Activated CD4-positive, alpha-beta memory T cell treated with anti-CD3 and anti-CD28 coated beads, Interleukin-2, amount 10 ng/mL, durations not matched to agents 7 days and 5 days (primary cell): ENCODE results near the gene APBA2. TPM values are rescaled to one million over a fixed set of nuclear protein-coding genes. Genes with fewer than 3 reads are reported as not detected.
A peak's percentile ranks its signal among the peaks of the same experiment; 100 is the strongest.

Experiments used
- CTCF ChIA-PET: fragments of 350-600 bp; sonication (Branson Sonifier 250); formaldehyde crosslinking; loops from one replicate; lab custom pipeline; 2021; ENCODE audit warnings: antibody characterized with exemption, inconsistent platforms; lab: Charles Lee
- POLR2A ChIA-PET: fragments of 350-600 bp; sonication (Branson Sonifier 250); formaldehyde crosslinking; loops from one replicate; lab custom pipeline; 2021; ENCODE audit warnings: antibody characterized with exemption; lab: Charles Lee
- DNase-seq: peaks from one replicate; pipeline ENCODE4 v3.0.0-alpha.2; 2020
- H3K27ac Mint-ChIP-seq: one replicate; pipeline ENCODE4 v1.8.0; 2021; ENCODE audit warnings: mild to moderate bottlenecking, mixed read lengths
- H3K27me3 Mint-ChIP-seq: one replicate; pipeline ENCODE4 v1.8.0; 2021; ENCODE audit warnings: mixed read lengths
- H3K36me3 Mint-ChIP-seq: one replicate; pipeline ENCODE4 v1.8.0; 2021; ENCODE audit warnings: low read depth, mixed read lengths
- H3K4me1 Mint-ChIP-seq: one replicate; pipeline ENCODE4 v1.8.0; 2021; ENCODE audit warnings: mixed read lengths
- H3K4me3 Mint-ChIP-seq: one replicate; pipeline ENCODE4 v1.8.0; 2021; ENCODE audit warnings: mild to moderate bottlenecking, mixed read lengths
- H3K9me3 Mint-ChIP-seq: one replicate; pipeline ENCODE4 v1.8.0; 2021; ENCODE audit warnings: mixed read lengths
- total RNA-seq, 2 experiments: library from RNA; stranded (reverse); gene quantifications; one replicate each; pipeline ENCODE4 v1.2.3, GENCODE V29; 2021

APBA2 gene
- total RNA-seq, 2 experiments from 2014 or later: 0.81 to 0.93 TPM

DNA sequence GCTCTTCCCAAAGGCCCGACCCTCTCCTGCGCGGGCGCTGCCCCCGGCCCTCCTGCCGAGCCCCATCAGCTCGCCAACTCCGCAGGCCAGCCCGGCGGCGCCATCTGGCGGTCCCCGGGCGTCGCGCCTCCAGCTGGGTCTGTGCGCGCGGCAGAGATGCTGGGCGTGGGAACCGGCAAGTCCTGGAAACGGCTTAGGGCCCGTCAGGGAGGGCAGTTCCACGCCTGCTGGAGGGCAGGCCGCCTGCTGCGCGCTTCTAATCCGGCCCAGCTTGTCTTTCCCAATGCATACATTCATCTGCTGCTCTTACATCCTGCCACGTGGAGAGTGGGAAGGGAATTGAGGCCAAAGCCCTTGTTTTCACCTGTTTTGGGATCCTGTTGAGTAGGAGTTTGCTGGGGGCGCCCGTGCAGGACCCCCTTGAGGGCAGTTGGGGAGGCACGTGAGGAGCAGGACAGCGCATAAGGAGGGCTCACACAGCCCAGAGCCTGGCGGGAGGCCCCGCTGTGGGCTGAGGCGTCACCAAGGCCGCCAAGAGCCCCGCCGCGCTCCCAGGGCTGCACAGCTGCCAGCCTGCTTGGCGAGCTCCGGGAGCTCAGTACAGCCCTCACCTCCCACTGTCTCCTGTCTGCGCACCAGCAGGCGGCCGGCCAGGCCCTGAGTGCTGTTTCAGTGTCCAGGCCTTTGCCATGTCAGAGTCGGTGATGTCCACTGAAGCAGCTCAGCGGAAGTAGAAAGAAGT lies 218.2 kb downstream of the APBA2 start:
- CTCF ChIA-PET: interaction anchor here (0.8 to 2.0 kb wide), 5 partner anchors 11 to 36 kb away, joined by 3 to 20 read pairs (median 3); no protein-coding TSS in a partner anchor
- Mint-ChIP-seq H3K4me1 (no peaks in the 10 kb centered on the region), H3K9me3 (no peaks in the 10 kb centered on the region), H3K27me3 (no peaks in the 10 kb centered on the region), H3K27ac (no peak overlapping the region), H3K4me3 (no peak overlapping the region), H3K36me3 (no peaks in the 10 kb centered on the region)
- peak; percentile 52 for DNase-seq
- POLR2A ChIA-PET: no interaction called here

DNA sequence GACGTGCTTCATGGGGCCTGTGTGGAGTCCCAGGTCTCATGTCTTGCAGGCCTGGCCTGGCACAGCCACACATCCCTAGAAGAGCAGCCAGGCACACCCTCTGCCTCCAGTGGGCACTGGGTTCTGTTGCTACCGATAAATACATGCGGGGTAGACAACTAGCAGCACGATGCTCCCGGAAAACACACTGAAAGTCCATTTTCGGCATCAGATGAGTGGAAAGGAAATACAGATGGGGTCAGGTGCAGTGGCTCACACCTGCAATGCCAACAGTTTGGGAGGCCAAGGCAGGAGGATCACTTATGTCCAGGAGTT lies 218.7 kb downstream of the APBA2 start:
- DNase-seq: no peak
- CTCF ChIA-PET: interaction anchor here (0.9 to 2.0 kb wide), 3 partner anchors 15 to 36 kb away, joined by 3 to 20 read pairs (median 4); no protein-coding TSS in a partner anchor
- H3K9me3 Mint-ChIP-seq: no peaks in the 10 kb centered on the region
- no peaks in the 10 kb centered on the region for H3K27me3 Mint-ChIP-seq
- no peak overlapping the region for H3K4me3 Mint-ChIP-seq
- no peak overlapping the region for H3K27ac Mint-ChIP-seq
- POLR2A ChIA-PET: no interaction called here
- H3K4me1 Mint-ChIP-seq: no peaks in the 10 kb centered on the region
- no peaks in the 10 kb centered on the region for H3K36me3 Mint-ChIP-seq

DNA sequence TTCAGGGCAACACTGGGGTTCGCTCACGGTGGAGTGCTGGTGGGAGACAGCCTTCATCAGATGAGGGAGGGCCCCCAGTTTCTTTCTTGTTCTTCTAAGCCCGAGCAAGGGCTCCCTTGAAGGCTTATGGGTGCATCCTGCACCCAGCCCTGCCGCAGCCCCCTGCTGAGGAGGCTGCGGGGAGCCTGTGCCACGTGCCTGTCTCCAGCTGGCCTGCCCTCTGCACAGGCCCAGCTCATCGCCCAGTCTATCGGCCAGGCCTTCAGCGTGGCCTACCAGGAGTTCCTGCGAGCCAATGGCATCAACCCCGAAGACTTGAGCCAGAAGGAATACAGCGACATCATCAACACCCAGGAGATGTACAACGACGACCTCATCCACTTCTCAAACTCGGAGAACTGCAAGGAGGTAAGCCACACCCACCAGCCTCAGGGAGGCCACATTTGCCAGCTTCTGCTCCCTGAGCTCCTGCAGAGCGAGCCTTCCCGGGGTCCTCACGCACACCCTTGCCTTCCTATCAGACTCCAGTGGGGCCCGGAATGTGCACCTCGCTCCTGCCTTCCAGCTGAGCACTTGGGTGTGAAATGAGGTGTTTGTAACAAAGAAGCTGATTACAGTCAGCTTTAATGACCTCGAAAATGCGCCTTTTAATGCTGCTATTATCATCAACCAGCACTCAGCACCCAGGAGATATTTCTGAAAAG lies 219.5 kb downstream of the APBA2 start:
- Mint-ChIP-seq H3K4me3 (no peak overlapping the region), H3K4me1 (no peaks in the 10 kb centered on the region), H3K27ac (no peak overlapping the region), H3K9me3 (no peaks in the 10 kb centered on the region), H3K36me3 (no peaks in the 10 kb centered on the region), H3K27me3 (no peaks in the 10 kb centered on the region)
- DNase-seq: no peak
- POLR2A ChIA-PET: no interaction called here
- CTCF ChIA-PET: interaction anchor here (1.3 kb wide), 1 partner anchor 15 kb away, joined by 4 read pairs; no protein-coding TSS in a partner anchor

DNA sequence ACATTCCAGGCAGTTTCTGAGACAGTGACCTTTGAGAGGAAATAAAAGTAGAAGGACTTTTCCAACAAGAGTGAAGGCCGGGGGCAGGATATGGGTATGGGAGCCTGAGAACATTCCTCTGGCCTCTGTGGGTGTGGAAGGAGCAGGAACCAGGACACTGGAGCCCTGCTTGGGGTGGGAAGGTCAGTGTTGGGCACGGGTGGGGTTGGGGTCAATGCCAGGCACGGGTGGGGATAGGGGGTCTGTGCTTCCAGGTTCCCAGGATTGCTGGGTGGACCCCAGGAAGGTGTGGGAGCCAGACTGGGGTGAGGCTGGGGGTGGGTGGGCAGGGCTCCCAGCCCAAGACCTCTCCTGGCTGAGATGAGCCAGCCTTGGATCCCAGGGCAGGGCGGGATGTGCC lies 220.3 kb downstream of the APBA2 start:
- Mint-ChIP-seq H3K4me1 (no peaks in the 10 kb centered on the region), H3K4me3 (no peak overlapping the region), H3K36me3 (no peaks in the 10 kb centered on the region), H3K9me3 (no peaks in the 10 kb centered on the region), H3K27me3 (no peaks in the 10 kb centered on the region), H3K27ac (no peak overlapping the region)
- CTCF ChIA-PET: interaction anchor here (1.3 kb wide), 1 partner anchor 16 kb away, joined by 4 read pairs; no protein-coding TSS in a partner anchor
- no peak for DNase-seq
- POLR2A ChIA-PET: no interaction called here

DNA sequence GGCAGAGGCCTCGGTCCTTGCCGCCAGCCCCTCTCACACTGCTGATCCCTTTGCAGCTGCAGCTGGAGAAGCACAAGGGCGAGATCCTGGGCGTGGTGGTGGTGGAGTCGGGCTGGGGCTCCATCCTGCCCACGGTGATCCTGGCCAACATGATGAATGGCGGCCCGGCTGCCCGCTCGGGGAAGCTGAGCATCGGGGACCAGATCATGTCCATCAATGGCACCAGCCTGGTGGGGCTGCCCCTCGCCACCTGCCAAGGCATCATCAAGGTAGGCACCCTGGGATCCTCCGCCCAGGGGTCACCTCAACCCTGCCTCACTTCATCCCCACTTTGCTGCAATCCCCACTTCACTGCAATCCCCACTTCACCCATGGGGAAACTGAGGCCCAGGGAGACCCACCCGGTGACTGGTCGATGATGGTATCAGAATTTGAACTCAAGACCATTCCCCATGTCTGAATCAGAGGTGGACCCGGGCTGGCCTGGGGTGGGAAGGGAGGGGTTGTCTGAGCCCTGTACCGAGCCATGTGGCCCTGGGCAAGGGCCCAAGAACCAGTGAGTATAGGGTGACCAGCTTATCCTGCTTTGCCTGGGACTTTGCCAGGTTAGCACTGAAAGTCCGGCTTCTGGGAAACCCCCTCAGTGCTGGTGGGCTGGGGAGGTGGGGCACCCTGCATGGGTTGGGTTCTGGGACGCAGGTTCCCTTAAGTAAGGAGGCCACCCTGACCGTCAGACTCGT lies 220.9 kb downstream of the APBA2 start:
- ChIA-PET POLR2A (no interaction called here), CTCF (no interaction called here)
- H3K4me3 Mint-ChIP-seq: no peak overlapping the region
- H3K27ac Mint-ChIP-seq: no peak overlapping the region
- H3K27me3 Mint-ChIP-seq: no peaks in the 10 kb centered on the region
- DNase-seq: no peak
- no peaks in the 10 kb centered on the region for H3K4me1 Mint-ChIP-seq
- no peaks in the 10 kb centered on the region for H3K36me3 Mint-ChIP-seq
- H3K9me3 Mint-ChIP-seq: no peaks in the 10 kb centered on the region

DNA sequence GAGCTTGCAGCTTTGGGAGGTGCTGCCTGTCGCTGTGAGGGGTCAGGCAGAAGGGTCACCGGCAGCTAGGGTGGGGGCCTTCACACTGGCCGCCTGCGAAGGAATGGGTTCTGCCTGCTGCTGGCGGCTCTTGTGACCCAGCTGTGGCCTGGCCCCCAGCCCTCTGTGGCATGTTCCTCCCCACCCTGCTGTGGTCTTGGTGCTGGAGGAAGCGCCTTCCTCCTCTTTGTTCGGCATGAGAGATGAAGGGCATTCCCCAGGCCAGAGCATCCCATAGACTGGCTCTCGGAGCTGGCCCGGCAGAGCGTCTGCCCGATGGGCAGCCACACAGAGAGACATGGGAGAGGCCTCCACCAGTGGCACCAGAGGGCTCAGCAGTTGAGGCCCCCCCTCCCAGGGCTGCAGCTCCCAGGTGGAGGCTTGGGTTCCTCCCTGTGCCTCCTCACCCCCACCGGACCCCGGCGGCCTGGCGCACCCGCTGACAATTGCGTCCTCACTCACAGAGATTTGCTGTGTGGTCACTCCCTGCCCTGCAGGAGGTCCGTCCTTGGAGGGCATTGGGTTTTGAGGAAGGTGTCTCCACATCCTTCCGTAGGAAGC lies 221.6 kb downstream of the APBA2 start:
- Mint-ChIP-seq H3K9me3 (no peaks in the 10 kb centered on the region), H3K4me1 (no peaks in the 10 kb centered on the region), H3K4me3 (no peak overlapping the region), H3K27me3 (no peaks in the 10 kb centered on the region), H3K36me3 (no peaks in the 10 kb centered on the region), H3K27ac (no peak overlapping the region)
- POLR2A ChIA-PET: no interaction called here
- CTCF ChIA-PET: no interaction called here
- DNase-seq: no peak

DNA sequence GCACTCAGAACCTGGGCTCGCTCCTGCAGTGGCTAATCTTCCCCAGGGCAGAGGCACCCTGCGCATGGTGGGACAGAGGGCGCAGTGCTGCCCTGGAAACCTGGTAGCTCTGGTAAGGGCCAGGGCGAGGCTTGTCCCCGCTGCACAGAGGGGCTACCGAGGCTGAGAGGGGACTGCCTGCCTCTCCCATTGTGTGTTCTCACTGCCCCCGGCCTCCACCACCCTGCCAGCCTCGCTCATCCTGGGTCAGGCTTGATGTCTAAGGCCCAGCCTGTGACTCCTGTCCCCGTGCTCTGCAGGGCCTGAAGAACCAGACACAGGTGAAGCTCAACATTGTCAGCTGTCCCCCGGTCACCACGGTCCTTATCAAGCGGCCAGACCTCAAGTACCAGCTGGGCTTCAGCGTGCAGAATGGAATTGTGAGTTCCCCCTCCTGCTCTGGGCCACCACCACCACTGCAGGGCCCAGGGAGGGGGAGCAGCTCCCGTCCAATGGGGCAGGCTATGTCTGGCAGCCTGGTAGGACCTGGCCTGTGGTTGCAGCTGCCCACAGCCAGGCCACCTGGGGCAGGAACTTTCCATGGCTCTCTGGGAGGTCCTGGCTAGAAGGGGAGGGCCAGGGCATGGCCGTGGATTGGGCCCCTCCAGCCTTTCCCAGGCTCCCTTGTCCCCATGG lies 222.3 kb downstream of the APBA2 start:
- H3K27me3 Mint-ChIP-seq: no peaks in the 10 kb centered on the region
- no peaks in the 10 kb centered on the region for H3K36me3 Mint-ChIP-seq
- DNase-seq: no peak
- POLR2A ChIA-PET: no interaction called here
- no peak overlapping the region for H3K4me3 Mint-ChIP-seq
- H3K27ac Mint-ChIP-seq: no peak overlapping the region
- no peaks in the 10 kb centered on the region for H3K4me1 Mint-ChIP-seq
- H3K9me3 Mint-ChIP-seq: no peaks in the 10 kb centered on the region
- CTCF ChIA-PET: no interaction called here

DNA sequence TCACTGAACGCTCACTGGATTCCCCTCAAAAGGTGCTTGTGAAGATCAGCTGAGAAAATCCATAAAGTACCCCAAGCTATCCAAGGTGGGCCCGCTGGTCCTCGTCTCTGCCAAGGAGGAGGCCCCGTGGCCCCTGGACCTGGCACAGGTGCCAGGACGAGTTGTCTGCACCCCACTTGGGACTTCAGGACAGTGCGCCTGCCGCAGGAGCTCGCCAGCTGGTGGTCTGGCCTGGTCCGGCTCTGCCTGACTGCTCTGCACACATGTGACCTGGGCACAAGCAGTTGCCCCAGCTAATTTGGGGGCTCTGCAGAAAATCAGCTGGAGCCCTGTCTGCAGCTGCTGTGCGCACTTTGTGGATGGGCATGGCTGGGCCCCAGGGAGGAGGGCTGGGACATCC lies 224.0 kb downstream of the APBA2 start:
- Mint-ChIP-seq H3K9me3 (no peaks in the 10 kb centered on the region), H3K4me3 (no peak overlapping the region), H3K36me3 (no peaks in the 10 kb centered on the region), H3K27ac (no peak overlapping the region), H3K4me1 (no peaks in the 10 kb centered on the region), H3K27me3 (peaks cover 4% of the 10 kb centered on the region)
- CTCF ChIA-PET: interaction anchor here (2.9 kb wide), 1 partner anchor 8 kb away, joined by 9 read pairs; no protein-coding TSS in a partner anchor
- no peak for DNase-seq
- POLR2A ChIA-PET: no interaction called here

DNA sequence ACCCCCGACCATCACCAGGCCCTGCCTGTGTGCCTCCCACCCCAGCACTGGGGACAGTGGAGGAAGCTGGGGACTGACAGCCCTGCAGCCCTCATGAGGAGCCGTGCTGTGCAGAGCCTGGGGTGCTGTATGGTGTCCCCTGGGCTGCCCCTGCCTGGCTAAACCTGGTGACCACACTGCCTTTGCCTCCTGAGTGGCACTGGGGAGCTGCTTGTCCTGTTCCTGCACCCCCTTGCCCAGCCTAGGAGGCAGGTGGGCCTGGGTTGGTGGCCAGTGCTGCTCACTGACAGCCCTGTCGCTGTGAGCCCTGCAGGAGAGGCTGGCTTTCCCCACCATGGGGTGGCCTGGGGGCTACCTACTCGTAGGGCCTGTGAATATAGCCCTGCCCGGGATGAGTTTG lies 224.4 kb downstream of the APBA2 start:
- ChIA-PET POLR2A (no interaction called here), CTCF (interaction anchor here (1.1 to 2.9 kb wide), 2 partner anchors 8 to 10 kb away, joined by 3 to 9 read pairs; no protein-coding TSS in a partner anchor)
- H3K27me3 Mint-ChIP-seq: peaks cover 4% of the 10 kb centered on the region
- no peaks in the 10 kb centered on the region for H3K36me3 Mint-ChIP-seq
- DNase-seq: no peak
- no peaks in the 10 kb centered on the region for H3K4me1 Mint-ChIP-seq
- H3K27ac Mint-ChIP-seq: no peak overlapping the region
- H3K9me3 Mint-ChIP-seq: no peaks in the 10 kb centered on the region
- no peak overlapping the region for H3K4me3 Mint-ChIP-seq

DNA sequence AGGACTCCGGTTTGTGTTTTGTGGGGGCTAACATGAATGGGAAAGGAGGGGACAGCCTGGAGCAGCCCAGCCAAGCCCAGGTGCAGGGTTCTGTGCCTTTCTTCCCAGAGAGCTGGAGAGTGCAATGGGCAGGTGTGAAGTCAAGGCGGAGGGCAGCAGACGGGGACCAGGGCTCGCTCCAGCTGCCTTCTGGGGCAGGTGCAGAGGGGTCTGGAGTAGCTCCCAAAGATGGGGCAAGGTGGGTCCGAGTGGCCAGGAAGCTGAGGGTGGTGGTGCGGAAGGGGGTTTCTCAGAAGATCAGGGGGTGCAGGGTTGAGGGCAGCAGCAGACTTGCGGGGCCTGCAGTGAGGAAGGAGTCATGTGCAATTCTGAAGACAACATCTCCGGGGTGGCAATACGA lies 225.0 kb downstream of the APBA2 start:
- Mint-ChIP-seq H3K4me3 (no peak overlapping the region), H3K36me3 (no peaks in the 10 kb centered on the region), H3K4me1 (no peaks in the 10 kb centered on the region), H3K27ac (no peak overlapping the region), H3K9me3 (no peaks in the 10 kb centered on the region), H3K27me3 (peaks cover 4% of the 10 kb centered on the region)
- POLR2A ChIA-PET: no interaction called here
- no peak for DNase-seq
- CTCF ChIA-PET: interaction anchor here (1.1 to 2.9 kb wide), 2 partner anchors 9 to 10 kb away, joined by 3 to 9 read pairs; no protein-coding TSS in a partner anchor

DNA sequence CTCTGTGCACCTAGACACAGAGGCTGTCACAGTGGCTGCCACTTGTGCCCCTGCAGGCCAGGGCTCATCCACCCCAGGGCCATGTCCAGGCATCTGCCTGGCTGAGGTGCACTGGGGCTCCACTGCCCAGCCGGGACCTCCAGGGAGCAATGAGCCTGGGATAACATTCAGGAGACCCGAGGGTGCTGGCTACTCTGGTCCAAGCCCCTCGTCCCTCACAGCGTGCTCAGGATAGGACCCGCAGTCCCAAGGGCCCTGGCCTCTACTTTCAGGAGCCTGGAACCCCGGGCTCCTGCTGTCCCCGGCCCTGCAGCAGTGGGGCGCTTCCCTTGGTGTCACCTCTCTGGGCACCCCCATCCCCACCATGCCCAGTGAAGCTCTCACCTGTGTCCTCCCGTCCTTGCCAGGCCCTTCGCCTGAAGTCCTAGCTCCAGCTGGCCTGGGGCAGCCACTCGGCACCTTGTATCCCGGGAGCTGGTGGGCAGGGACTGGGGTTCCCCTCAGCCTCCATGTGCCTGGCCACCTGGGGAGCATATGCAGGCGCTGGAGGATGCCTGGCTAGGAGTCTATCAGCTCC lies 226.0 kb downstream of the APBA2 start:
- Mint-ChIP-seq H3K27me3 (peaks cover 4% of the 10 kb centered on the region), H3K4me1 (no peaks in the 10 kb centered on the region), H3K9me3 (no peaks in the 10 kb centered on the region), H3K36me3 (no peaks in the 10 kb centered on the region), H3K27ac (no peak overlapping the region), H3K4me3 (no peak overlapping the region)
- ChIA-PET CTCF (interaction anchor here (2.9 kb wide), 1 partner anchor 10 kb away, joined by 9 read pairs; no protein-coding TSS in a partner anchor), POLR2A (no interaction called here)
- no peak for DNase-seq
